GM19468 (cell line): Measurements from ENCODE around the gene UNC80.
"Not testable (repeated sequence)": the region's sequence is repeated elsewhere in the genome, so short reads cannot be mapped to it uniquely, and the experiment has no call there.

ENCODE experiments used
- ATAC-seq: cut with Tn5 transposase; IDR thresholded peaks from one replicate; pipeline ENCODE4 v1.9.1; 2021; ENCODE audit warnings: mild to moderate bottlenecking, moderate library complexity, moderate number of reproducible peaks; ENCODE audit not compliant: unreplicated experiment; ENCODE audit errors: extremely low read depth

The UNC80 gene

DNA sequence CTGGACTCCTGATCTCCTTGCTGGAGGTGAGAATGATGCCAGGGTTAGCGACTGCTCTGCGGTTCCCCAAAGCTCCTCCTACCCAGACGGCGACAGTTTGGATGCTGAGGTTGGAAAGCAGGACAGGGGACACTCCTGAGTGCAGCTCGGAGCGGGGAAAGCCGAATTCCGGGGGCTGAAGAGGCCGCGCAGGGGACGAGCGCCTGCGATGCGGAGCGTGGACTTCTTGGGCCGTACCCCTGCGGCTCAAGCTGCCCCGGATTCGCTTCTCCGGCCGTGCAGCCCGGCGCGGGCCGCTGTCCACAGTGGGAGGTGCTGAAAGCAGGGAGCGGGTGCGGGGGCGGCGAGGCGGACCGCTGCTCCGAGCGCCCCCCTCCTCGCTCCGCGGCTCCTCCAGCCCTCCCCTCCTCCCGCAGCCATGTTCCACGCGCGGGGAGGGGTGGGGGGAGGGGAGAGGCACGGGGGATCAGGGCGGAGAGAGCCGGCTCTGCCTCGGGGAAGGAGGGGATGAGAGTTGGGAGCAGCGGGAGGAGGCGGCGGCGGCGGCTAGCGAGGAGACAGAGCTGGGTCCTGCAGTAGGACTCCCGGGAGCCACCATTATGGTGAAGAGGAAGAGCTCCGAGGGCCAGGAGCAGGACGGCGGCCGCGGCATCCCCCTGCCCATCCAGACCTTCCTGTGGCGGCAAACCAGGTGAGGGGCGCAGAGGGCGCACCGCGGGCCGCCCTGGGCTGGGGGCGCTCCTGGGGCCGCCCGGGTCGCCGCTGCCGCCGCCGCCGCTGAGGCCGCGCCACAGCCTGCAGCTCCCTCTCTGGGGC is at the start of gene UNC80:
UNC80 (plus strand) TSS at position 359 of the 816 bp plus-strand sequence; CDS start at position 600, 241 bp downstream.
- ATAC-seq: no peak

DNA sequence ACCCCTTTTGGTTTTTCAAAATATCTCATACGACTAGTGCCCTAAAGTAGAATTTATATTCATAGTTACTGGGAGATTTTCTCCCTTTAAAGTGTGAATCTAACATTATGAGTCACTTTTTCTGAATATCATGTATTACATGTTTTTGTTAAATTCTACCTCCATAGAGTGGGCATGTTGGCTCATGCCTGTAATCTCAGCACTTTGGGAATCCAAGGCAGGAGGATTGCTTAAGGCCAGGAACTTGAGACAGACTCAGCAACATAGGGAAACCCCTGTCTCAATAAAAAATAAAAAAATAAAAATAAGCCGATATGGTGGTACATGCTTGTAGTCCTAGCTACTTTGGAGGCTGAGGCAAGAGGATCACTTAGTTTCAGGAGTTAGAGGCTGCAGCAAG is 45.3 kb upstream of the UNC80 start:
- no peak for ATAC-seq

- no peak for ATAC-seq
Measured at GRCh38 chr2:209727077-209727476, 44.6 kb upstream of the UNC80 start.

DNA sequence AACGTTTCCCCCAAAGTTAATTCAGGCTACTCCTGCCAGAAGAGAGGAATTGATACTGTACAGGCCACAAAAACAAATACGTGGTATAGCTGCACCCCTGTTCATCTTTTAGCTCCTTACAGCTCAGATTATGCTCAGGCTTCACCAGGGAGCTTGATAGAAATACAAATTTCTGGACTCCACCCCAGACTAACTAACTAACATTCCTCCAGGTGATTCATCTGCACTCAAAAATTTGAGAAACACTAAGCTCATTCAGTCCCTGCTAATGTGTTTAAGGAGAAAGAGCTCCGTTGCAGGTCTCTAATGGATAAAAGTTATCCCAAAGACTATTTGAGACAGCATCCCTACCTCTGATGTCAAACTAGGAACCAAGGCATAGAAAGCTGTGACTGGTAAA is 36.8 kb upstream of the UNC80 start:
- ATAC-seq: no peak

DNA sequence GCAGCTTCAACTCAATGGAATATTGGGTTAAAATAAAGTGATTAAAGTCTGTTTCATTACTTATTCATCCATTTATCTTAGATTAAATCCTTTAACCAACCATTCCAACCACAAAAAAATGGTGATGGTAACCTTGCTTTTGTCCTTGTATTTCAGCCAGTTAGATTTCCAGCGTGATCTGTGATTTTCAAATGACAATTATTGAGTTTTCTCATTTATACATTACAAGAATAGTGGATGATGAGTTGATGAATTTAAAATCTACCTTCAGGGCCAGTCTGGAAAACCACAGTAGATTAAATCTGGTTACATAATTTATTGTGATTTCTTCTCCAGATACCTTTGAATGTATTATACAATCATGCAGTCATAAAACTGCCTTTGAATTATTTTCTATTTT is 29.7 kb upstream of the UNC80 start:
- no peak for ATAC-seq

DNA sequence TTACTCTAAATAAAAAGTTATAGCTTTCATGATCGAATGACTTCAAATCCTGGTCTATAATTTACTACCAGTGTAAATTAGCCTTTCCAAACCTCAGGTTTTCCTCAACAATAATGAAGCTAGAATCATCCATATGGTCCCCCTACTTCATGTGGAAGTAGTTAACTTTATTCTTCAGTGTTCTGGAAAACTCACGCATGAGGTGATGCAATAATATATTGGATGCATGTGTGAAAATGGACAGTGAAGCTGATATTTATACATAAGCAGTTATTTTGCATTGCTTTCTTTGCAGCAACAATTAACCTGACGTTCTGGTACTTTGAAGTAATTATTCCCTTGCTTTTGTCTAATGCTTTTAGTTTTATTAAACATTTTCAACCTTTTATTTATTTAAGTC is 18.6 kb upstream of the UNC80 start:
- no peak for ATAC-seq

DNA sequence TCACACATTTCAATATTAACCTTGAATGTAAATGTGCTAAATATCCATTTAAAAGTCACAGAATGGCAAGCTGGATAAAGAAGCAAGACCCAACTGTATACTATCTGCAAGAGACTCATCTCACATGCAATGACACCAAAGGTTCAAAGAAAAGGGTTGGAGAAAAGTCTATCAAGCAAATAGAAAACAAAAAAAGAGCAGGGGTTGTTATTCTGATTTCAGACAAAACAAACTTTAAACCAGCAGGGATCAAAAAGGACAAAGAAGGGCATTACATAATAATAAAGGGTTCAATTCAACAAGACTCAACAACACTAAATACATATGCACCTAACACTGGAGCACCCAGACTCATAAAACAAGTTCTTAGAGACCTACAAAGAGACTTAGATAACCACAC is 14.5 kb upstream of the UNC80 start:
- ATAC-seq: no peak

DNA sequence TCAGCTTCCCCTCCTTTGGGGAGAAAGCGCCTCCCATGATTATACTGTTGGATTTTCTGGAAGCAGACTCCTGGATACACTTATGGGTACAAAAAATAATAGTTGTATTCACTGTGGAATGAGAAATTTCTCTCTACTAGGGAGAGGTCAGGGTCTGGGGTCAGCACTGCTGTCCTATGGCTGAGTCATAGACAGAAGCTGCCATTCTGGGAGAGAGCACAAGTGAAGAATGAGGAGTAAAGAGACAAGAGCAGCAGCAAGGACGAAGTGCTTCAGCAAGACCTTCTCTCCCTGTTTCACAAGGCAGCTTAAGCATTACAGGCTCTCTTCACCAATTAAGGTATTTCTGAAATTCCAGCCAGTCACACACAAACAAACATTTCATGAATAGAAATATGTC is 10.1 kb upstream of the UNC80 start:
- ATAC-seq: no peak

GRCh38 chr2:209762563-209762962 is 9.1 kb upstream of the UNC80 start:
- no peak for ATAC-seq

DNA sequence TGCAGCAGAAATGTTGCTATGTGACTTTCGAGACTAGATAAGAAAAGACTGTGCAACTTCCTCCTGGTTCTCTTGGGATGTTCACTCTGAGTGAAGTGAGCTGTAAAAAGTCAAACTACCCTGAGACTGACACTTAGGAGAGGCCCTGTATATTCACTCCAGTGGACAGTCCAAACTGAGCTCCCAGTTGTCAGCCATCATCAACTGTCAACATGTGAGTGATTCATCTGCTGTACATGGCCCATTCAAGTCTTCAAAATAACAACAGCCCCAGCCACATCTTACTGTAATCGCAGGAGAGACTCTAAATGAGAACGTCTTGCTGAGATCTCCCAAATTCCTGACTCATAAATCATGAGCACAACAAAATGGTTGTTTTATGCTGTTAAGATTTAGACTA is 8.5 kb upstream of the UNC80 start:
- no peak for ATAC-seq

DNA sequence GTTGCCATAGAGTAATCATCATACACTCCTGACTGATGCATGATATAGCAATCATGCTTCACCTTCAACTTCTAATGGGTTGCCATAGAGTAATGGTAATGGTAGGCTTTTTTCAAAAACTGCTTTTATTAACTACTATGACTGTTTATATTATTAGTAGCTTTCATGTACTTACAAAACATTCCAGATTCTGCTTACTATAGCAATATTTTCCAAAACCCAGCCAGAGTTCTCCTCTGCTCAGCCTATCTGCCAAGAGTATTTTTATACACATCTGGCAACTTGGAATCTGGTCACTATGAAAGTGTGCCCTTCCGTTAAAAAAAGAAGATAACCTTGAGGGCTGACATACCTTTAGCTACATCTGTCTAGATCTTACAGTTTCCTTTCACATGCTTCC is 5.0 kb upstream of the UNC80 start:
- ATAC-seq: no peak

DNA sequence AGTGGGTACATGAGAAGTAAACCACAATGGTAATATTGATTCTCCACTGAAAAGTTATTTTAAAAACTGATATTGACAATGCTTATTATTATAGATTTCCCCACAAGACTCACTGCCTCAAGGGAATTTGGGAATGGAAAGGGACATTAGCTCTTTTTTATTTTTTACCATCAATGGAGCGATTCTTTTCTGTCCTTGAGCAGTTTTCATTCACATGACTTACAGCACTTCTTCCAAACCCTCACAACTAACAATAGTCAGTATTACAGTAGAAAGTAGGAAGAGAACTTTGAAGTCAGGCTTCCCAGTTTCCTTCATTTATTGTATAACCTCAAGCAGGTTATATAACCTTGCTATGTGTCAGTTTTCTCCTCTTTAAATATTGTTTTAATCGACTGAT is 4.3 kb upstream of the UNC80 start:
- ATAC-seq: no peak

DNA sequence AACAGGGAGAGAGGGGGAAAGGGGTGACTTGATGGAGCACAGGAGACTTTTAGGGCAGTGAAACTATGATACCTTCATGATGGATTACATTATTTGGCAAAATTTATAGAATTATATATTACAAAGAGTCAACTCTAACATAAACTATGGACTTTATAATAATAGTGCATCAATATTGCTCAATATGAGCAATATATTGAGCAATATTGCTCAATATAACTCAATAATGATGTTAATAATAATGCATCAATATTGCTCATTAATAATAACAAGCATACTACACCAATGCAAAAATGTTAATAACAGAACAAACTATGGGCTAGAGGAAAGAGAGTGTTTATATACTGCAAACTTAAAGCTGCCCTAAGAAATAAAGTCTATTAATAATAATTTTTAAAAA is 3.1 kb upstream of the UNC80 start:
- no peak for ATAC-seq

DNA sequence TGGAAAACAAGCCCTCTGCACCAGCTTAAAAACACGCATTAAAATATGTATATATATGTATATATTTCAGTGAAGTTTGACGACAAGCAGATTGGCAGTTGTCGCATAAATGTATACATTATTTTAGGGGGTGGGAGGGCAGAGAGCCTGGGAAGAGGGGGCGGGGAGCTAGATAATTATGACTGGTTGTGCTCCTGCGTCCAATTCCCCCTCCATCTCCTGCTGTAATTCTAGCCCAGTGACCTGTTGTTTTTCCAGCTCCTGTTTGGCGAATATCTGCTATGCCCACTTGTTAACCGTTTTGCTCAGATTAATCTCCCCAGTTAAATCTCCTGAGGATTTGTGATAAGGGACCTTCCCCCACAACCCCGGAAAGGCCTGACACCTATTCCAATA is 656 bp downstream of the UNC80 start:
- ATAC-seq: no peak

DNA sequence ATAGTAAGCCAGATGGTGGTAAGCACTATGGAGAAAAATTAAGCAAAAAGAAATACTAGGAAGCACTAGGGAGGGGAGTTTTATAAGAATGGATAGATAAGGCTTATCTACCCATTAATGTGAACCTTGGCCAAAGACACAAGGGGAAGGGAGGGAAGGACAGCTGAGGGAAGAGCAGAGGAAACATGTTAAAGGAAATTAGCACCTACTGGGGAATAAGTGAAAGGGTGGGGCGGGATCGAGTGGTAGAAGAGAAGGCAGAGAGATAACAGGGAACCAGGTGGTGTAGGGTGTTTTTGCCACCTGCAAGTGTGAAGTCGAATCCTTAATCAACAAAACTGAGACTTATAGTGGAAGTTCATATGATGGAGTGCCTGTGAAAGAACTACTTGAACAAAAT is 1.7 kb downstream of the UNC80 start:
- no peak for ATAC-seq

DNA sequence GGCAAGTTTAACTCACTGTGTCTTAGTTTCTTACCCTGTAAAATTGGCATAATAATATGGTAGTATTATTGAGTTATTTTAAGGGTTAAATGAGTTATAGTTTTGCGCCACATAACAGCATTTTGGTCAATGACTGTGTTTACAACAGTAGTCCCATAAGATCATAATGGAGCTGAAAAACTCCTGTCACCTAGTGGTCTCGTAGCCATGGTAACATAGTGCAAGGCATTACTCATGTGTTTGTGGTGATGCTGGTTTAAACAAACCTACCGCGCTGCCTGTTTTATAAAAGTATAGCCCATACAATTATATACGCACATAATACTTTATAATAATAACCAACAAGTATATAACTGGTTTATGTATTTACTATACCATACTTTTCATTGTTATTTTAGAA is 15.8 kb downstream of the UNC80 start:
- ATAC-seq: no peak

DNA sequence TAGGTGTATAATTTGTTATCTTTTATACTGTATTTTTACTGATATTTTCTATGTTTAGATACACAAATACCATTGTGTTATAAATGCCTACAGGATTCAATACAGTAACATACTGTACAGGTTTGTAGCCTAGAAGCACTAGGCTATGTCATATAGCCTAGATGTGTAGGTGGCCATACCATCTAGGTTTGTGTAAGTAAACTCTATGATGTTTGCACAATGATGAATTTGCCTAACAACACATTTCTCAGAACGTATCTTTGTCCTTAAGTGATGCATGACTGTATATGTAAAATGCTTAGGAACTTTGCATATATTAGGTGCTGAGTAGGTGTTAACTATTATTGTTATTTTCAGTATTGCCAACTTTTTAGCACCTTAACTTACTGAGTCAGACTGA is 17.3 kb downstream of the UNC80 start:
- no peak for ATAC-seq

- ATAC-seq: no peak
Measured at GRCh38 chr2:209790066-209790728, 18.6 kb downstream of the UNC80 start.

GRCh38 chr2:209791151-209791550 is 19.5 kb downstream of the UNC80 start:
- no peak for ATAC-seq

GRCh38 chr2:209795425-209795824 is 23.8 kb downstream of the UNC80 start:
- not testable (repeated sequence) for ATAC-seq

GRCh38 chr2:209805351-209805750 is 33.7 kb downstream of the UNC80 start:
- no peak for ATAC-seq

GRCh38 chr2:209806318-209806717 is 34.7 kb downstream of the UNC80 start:
- ATAC-seq: no peak
